ENCODE measurements around the gene BAZ2B.

GRCh38 chr2:159444754-159445153, 171.6 kb downstream of the BAZ2B start:
- TF ChIP-seq CTCF (conservative IDR thresholded peaks at IDR 0.05; ENCODE audit: low read depth, low read length) (no peak), EZH2 (IDR thresholded peaks at IDR 0.05; ENCODE audit: borderline replicate concordance, low read depth, low read length, poor library complexity, severe bottlenecking) (no peak)
